Measurements from ENCODE around the gene SIX2.

Gene SIX2

GRCh38 chr2:45018023-45018422, 8.8 kb upstream of the SIX2 start:
- DNase-seq, result no peak

GRCh38 chr2:45014831-45015230, 5.6 kb upstream of the SIX2 start:
- DNase-seq, result no peak

- no peak for DNase-seq
These were observed 4.9 kb upstream of the SIX2 start for GRCh38 chr2:45014016-45014702.

DNA sequence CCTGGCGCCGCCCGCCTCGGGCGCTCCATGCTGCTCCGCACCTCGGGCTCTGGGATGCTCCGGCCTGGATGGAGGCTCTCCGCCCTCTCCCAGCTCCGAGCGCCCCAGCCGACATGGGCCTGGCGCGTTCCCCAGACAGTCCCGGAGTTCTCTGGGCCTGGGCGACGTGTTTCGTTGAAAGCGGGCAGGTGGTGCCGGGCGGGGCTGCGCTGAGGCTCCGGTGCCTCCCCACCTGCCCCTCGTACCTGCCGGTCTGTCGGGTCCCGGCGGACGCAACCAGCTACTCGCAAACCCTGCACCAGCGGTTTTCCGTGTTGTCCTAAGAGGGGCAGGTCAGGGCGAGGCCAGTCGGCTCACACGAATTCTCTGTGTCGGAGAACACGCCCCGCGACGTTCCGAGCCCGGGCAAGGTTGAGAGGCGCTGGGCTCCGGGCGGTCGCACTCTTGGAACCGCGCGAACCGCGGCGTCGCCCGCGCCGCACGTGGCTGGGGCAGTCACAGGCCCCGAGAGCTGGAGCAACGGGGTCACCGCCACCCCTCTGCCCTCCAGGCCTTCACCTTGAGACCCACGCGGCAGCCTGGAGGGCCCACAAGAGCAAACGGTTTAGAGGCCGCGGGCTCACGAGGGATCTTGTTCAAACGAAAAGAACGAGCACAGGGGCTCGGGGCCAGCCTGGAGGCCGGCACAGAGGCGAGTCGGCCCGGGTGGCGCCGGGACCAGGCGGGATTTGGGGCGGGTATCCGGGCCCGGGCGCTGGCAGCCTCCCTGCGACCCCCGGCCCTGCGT, 4.2 kb upstream of the SIX2 start:
- no peak for DNase-seq

DNA sequence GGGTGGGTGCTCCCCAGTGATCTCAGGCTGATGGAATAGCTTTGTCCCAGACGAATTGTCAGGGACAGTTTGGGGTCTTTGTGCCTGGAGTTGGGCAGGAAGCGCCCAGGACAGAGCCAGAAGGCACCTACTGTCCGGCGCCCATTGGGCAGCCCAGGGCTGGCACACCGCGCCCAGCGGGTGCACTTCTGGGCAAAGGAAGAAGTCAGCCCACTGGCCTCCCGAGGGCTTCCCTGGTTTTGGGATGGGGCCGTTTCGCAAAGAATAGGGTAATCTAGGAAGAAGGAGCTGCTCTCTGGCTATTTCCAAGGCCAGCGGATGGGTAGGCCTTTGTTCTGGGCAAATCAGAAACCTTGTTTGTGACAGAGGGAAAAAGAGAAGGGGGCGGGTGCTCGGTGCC, 3.5 kb upstream of the SIX2 start:
- DNase-seq, result no peak

- DNase-seq, result no peak
These were observed 2.7 kb upstream of the SIX2 start for GRCh38 chr2:45011621-45012602.

DNA sequence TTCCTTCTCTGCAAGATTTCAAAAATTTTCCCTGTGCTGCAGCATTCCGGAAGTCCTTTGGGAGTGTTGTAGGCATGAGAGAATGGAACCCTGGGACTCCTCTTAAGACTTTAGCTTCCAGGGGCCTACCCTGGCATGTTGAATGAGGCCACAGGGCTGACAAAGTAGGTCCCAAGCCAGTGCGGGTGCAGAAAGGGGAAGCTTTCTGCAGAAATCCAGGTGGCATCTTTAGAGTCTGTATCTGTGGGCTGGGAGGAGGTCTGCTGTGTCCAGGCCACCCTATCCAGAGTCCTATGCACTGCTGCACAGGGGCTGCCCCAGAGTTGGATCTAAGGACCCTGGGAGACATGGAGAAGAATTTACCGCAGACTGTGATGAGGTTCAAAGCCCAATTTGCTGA, 1.9 kb upstream of the SIX2 start:
- no peak for DNase-seq

DNA sequence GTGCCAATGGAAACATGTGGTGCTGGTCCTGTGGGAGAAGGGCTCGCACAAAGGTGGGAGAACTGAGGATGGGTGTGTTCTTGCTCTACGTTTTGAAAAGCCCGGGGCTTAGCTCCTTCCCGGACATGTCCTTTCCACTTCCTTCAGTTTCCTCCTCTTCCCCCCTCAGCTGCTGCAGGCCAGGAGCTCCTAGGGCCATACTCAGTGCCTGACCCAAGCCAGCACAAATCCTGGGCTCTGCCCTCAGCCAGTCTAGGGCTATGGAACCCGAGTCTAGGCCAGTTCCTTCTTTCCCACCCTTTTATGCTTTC, 1.4 kb upstream of the SIX2 start:
- DNase-seq, result no peak

- no peak for DNase-seq
These were observed 863 bp upstream of the SIX2 start for GRCh38 chr2:45009928-45010701.

- DNase-seq, result no peak
These were observed 739 bp downstream of the SIX2 start for GRCh38 chr2:45008296-45009129.

- no peak for DNase-seq
These were observed 1.3 kb downstream of the SIX2 start for GRCh38 chr2:45007961-45008295.

DNA sequence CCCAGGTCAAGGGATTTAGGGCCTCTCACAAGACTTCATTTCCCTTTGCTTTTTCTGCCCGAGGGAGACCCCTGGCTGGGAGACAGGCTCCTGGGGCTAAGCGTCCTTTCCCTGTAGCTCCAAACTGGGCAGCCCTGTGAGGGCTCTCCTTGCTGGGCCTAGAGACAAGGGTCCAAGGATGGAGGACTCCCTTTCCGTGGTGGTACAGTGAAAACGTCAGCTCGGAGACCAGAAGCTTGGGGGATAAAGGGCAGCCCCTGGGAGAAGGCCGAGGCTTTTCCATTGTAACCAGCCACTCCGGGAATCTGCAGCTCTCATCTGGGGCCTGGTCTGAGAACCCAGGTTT, 2.3 kb downstream of the SIX2 start:
- DNase-seq, result no peak

DNA sequence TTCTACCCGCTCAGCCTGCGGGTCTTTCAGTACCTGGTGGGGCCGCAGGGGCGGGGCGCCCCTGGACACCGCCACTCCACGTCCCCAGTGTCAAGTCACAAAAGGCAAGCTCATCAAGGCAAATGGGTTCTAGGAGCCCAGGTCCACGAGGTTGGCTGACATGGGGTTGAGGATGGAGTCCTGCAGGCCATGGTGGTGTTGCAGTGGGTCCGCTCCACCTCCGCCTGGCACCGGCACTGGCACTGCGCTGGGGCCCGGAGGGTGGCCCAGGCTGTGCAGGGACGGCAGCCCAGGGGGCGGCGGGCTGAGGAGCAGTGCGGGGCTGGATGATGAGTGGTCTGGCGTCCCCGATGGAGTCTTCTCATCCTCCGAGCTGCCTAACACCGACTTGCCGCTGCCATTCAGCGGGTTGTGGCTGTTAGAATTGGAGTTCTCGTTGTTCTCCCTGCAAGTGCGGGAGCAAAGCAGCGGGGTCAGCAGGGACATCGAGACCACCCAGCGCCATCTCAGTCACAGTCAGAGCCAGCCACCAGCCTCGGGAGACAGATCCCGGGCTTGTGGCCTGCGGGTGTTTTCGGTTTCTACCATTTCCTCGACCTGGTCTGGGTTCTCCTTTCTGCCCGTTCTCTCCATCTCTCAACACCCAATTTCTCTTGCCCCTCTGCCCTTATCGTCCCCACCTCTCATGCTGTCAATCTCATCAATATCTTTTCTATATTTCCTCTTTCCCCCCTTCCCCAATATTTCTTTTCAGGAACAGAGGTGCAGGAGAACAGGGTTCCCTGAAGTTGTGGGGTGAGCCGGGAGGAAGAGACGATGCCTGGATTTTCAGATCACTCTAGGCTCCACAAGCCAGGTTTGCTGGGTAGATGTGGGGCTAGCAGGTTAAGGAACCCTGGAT, 3.0 kb downstream of the SIX2 start:
- no peak for DNase-seq

DNA sequence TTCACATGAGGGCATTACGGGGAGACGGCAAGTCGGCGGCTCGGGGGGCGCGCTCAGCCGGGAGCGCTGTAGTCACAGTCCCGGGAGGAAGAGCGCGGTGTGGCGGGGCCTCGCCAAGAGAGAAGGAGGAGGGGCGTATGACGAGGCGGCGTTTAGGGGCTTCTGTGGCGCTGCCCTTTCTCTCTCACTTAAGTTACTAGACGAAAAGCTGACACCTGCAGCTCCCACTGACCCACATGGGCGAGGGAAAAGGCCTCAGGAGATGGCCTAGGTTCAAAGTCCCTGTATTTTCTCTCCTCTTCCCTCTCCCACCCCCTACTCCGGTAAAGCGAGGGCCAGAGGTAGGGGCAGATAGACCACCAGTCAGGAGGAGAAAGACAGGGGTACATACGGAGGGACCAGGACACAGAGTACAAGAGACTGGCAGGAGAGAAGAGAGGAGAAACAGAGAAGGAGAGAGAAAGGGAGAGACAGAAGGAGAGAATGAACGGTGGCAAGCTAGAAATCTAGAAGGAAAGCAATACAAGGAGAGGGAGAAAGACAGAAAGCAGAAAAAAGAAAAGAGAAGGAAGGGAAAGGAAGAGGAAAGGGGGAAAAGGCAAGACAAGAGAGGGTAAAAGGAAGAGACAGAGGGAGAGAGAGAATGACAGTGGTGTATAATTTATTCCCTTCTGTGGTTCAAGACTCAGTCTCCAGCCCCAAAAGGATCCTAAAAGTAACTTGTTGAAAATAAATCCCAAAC, 3.8 kb downstream of the SIX2 start:
- DNase-seq, result no peak

GRCh38 chr2:45004562-45005191, 4.6 kb downstream of the SIX2 start:
- DNase-seq, result no peak

DNA sequence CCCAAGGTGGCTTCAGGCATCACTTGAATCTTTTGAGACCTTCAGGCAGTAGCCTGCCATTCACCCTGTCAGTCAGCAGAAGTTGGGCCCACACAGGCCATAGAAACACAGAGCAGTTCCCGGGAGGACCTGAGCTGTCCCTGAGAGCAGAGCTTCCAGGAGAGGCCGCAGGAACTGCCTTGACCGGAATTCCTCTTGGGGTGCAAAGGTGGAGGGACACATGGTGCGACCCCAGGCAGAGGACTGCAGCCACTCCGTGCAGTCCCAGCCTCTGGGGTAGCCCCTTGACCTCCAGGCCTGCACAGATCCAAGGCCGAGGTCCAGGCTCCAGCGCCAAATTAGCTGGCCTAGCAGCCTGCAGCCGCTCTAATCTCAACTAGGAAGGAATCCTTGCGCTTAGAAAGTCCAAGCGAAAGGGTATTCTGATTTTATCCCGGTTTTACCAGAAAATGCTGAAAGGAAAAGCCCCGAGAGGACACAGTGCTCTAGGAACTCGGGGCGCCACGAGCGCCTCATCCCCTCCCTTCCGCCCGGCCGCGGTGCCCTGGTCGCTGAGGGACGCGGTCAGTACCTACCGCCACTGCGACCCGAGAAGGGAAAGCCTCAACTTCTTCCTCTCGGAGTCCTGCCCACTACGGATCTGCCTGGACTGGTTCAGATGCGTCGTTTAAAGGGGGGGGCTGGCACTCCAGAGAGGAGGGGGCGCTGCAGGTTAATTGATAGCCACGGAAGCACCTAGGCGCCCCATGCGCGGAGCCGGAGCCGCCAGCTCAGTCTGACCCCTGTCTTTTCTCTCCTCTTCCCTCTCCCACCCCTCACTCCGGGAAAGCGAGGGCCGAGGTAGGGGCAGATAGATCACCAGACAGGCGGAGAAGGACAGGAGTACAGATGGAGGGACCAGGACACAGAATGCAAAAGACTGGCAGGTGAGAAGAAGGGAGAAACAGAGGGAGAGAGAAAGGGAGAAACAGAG, 5.4 kb downstream of the SIX2 start:
- DNase-seq, result no peak

DNA sequence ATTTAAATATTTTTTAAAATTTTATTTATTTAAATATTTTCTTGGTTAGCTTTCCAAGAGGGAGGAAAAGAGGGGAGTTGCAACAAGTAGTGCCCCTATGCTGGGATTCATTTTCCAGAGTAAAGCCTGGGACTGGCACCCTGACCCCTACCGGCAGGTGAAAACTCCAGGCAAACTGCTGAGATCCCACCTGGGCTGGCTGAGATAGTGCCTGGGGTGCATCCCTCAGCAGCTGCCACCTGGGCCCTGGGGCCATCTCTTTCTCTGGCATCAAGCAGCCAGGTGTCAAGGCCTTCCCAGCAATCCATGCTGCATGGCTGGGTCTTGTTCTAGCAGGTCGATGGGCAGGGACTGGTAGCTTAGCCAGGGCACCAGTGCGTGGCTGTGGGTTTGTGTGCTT, 6.6 kb downstream of the SIX2 start:
- no peak for DNase-seq

GRCh38 chr2:45001869-45002385, 7.3 kb downstream of the SIX2 start:
- no peak for DNase-seq

All from activated naive CD4-positive, alpha-beta T cell (primary cell).